ENCODE measurements around the gene KTN1.

KTN1 gene

GRCh38 chr14:55718551-55718950 lies 138.5 kb downstream of the KTN1 start:
- no peak for DNase-seq

- DNase-seq, result no peak
These were observed 140.8 kb downstream of the KTN1 start for GRCh38 chr14:55720796-55721195.

GRCh38 chr14:55721353-55721752 lies 141.3 kb downstream of the KTN1 start:
- no peak for DNase-seq

GRCh38 chr14:55722054-55722453 lies 142.0 kb downstream of the KTN1 start:
- DNase-seq, result no peak

- no peak for DNase-seq
These were observed 144.7 kb downstream of the KTN1 start for GRCh38 chr14:55724736-55725135.

- DNase-seq, result no peak
These were observed 150.7 kb downstream of the KTN1 start for GRCh38 chr14:55730592-55731310.

GRCh38 chr14:55731311-55731872 lies 151.4 kb downstream of the KTN1 start:
- DNase-seq, result no peak

GRCh38 chr14:55731881-55732498 lies 152.0 kb downstream of the KTN1 start:
- DNase-seq, result no peak

GRCh38 chr14:55733599-55733998 lies 153.6 kb downstream of the KTN1 start:
- DNase-seq, result no peak
